ENCODE data around the gene ZNF592.

The ZNF592 gene

GRCh38 chr15:84846269-84846668 is 97.9 kb downstream of the ZNF592 start:
- no peak for DNase-seq (ENCODE audit: low read depth in 2 of 2, low spot score in 1 of 2)

GRCh38 chr15:84847382-84847781 is 99.0 kb downstream of the ZNF592 start:
- DNase-seq (ENCODE audit: low read depth in 2 of 2, low spot score in 1 of 2): no peak

GRCh38 chr15:84852212-84852611 is 103.8 kb downstream of the ZNF592 start:
- DNase-seq (ENCODE audit: low read depth in 2 of 2, low spot score in 1 of 2): no peak

- DNase-seq (ENCODE audit: low read depth in 2 of 2, low spot score in 1 of 2): no peak
These were observed 106.7 kb downstream of the ZNF592 start for GRCh38 chr15:84855136-84855535.

GRCh38 chr15:84855765-84856164 is 107.4 kb downstream of the ZNF592 start:
- DNase-seq (ENCODE audit: low read depth in 2 of 2, low spot score in 1 of 2): no peak

All from stimulated activated CD8-positive, alpha-beta memory T cell treated with anti-CD3 and anti-CD28 coated beads, Interleukin-4, amount 100 ng/mL, for 4 hours (primary cell).